Breast epithelium (tissue), 3 donors: ENCODE measurements around the gene PLIN4.

Experiments used
- POLR2AphosphoS5 ChIP-seq, 3 donors: sonication (generic); formaldehyde crosslinking; IDR thresholded peaks; one replicate each; pipeline ENCODE4 v1.6.1; 2017; ENCODE audit warnings: antibody characterized with exemption in 3 of 3
- TF ChIP-seq, protein P1 (sequence below), 3 donors: fragments of 450-650 bp; IDR thresholded peaks; one replicate each; pipeline ENCODE4 v1.5.1; 2016 to 2017; ENCODE audit warnings: antibody characterized with exemption in 3 of 3, mild to moderate bottlenecking in 3 of 3, moderate library complexity in 3 of 3

DNA sequence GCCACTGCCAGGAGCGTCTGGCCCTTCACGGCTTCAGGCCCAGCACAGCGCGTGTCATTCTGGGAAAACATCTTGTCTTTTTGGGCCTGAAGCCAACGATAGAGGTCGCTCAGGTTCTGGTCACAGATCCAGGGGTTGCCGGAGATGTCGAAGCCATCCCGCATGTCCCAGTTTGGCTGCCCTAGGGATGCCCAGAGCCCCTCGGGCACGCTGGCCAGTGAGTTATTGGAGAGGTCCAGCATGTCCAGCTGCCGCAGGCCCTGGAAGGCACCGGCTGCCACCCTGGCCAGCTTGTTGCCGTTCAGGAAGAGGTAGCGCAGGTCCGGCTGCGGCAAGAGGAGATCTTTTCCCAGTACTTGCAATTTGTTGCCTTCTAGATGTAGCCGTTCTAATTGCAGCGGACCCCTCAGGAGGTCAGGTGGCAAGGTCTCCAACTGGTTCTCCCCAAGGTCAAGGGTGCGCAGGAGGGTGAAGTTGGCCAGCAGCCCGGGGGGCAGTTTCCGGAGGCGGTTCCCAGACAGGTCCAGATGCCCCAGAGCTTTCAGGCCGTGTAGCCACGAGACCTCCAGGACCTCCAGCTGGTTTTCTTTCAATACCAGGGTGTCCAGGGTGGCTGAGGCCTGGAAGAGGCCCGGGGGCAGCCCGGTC, 19.8 kb upstream of the PLIN4 start:
- TF ChIP-seq, protein P1, sequence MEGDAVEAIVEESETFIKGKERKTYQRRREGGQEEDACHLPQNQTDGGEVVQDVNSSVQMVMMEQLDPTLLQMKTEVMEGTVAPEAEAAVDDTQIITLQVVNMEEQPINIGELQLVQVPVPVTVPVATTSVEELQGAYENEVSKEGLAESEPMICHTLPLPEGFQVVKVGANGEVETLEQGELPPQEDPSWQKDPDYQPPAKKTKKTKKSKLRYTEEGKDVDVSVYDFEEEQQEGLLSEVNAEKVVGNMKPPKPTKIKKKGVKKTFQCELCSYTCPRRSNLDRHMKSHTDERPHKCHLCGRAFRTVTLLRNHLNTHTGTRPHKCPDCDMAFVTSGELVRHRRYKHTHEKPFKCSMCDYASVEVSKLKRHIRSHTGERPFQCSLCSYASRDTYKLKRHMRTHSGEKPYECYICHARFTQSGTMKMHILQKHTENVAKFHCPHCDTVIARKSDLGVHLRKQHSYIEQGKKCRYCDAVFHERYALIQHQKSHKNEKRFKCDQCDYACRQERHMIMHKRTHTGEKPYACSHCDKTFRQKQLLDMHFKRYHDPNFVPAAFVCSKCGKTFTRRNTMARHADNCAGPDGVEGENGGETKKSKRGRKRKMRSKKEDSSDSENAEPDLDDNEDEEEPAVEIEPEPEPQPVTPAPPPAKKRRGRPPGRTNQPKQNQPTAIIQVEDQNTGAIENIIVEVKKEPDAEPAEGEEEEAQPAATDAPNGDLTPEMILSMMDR (IDR thresholded peaks at IDR 0.05): no peak
- TF ChIP-seq POLR2AphosphoS5 (IDR thresholded peaks at IDR 0.05): no peak
